Spleen (tissue), 7 donors: Measurements from ENCODE around the gene EPHB3.

Source experiments
- POLR2A ChIP-seq, 3 donors: fragments of 450-650 bp; IDR thresholded peaks; one replicate each; pipeline ENCODE4 v1.5.1; 2017; ENCODE audit warnings: antibody characterized with exemption in 3 of 3, mild to moderate bottlenecking in 1 of 3
- TF ChIP-seq, protein P1 (sequence below), 11 experiments: fragments of 200-600 bp in 7 of 11; fragments of 450-650 bp in 4 of 11; sonication (generic) in 4 of 11; IDR thresholded peaks in 8 of 11; conservative IDR thresholded peaks in 3 of 11; 1 replicate in 7 of 11; 2 replicates in 4 of 11; pipeline versions ENCODE4 v1.4.0 to v1.8.0; 2016 to 2021; ENCODE audit warnings: antibody characterized with exemption in 11 of 11, inconsistent platforms in 4 of 11, mild to moderate bottlenecking in 1 of 11
- donor health status: DM: no; HTN: no; CAD: no; lungs with moderate emphysema.
- donor health status: DM: no; HTN: no; CAD: no.
- donor health status: DM: no; HTN: no; CAD: no.

GRCh38 chr3:184604615-184605290 is 43.2 kb downstream of the EPHB3 start:
- TF ChIP-seq, protein P1, sequence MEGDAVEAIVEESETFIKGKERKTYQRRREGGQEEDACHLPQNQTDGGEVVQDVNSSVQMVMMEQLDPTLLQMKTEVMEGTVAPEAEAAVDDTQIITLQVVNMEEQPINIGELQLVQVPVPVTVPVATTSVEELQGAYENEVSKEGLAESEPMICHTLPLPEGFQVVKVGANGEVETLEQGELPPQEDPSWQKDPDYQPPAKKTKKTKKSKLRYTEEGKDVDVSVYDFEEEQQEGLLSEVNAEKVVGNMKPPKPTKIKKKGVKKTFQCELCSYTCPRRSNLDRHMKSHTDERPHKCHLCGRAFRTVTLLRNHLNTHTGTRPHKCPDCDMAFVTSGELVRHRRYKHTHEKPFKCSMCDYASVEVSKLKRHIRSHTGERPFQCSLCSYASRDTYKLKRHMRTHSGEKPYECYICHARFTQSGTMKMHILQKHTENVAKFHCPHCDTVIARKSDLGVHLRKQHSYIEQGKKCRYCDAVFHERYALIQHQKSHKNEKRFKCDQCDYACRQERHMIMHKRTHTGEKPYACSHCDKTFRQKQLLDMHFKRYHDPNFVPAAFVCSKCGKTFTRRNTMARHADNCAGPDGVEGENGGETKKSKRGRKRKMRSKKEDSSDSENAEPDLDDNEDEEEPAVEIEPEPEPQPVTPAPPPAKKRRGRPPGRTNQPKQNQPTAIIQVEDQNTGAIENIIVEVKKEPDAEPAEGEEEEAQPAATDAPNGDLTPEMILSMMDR (IDR thresholded peaks at IDR 0.05 in 8 of 11, conservative IDR thresholded peaks at IDR 0.05 in 3 of 11) = no peak
- TF ChIP-seq POLR2A (IDR thresholded peaks at IDR 0.05) = no peak
